GM23338 (cell line): ENCODE data around the gene RHEX. TPM values are rescaled to one million over a fixed set of nuclear protein-coding genes. Genes with fewer than 3 reads are reported as not detected.

Experiments used
- ATAC-seq: fragments of 200-7000 bp; cut with Tn5 transposase; 3 replicates; pipeline ENCODE4 v1.9.1; 2020
- DNase-seq: peaks from one replicate; pipeline ENCODE4 v3.0.0-alpha.2; 2015; ENCODE audit warnings: low spot score
- H2AFZ ChIP-seq: fragments of 200-600 bp; sonication (generic); 2 replicates; pipeline ENCODE4 v1.8.0; 2016; ENCODE audit warnings: antibody characterized with exemption, mild to moderate bottlenecking, moderate library complexity
- H3F3A ChIP-seq: fragments of 200-600 bp; sonication (generic); replicated peaks from 2 replicates; pipeline ENCODE4 v1.8.0; 2017; ENCODE audit warnings: antibody characterized with exemption, mixed run types, low read depth
- H3K27ac ChIP-seq: fragments of 200-600 bp; sonication (generic); 2 replicates; pipeline ENCODE4 v1.6.1; 2016; ENCODE audit warnings: low read depth
- H3K27me3 ChIP-seq: fragments of 200-600 bp; sonication (generic); 2 replicates; pipeline ENCODE4 v1.8.0; 2016; ENCODE audit warnings: mild to moderate bottlenecking, mixed run types, moderate library complexity; ENCODE audit not compliant: insufficient read depth
- H3K36me3 ChIP-seq: fragments of 200-600 bp; sonication (generic); 2 replicates; pipeline ENCODE4 v1.8.0; 2016; ENCODE audit warnings: mild to moderate bottlenecking; ENCODE audit not compliant: insufficient read depth
- H3K4me1 ChIP-seq: fragments of 200-600 bp; sonication (generic); 2 replicates; pipeline ENCODE4 v1.8.0; 2016; ENCODE audit warnings: mild to moderate bottlenecking, moderate library complexity; ENCODE audit not compliant: insufficient read depth
- H3K4me2 ChIP-seq: fragments of 200-600 bp; sonication (generic); 2 replicates; pipeline ENCODE4 v1.7.1; 2017; ENCODE audit warnings: mixed run types
- H3K4me3 ChIP-seq: fragments of 200-600 bp; sonication (generic); 2 replicates; pipeline ENCODE4 v1.6.1; 2016; ENCODE audit warnings: mixed run types
- H3K79me2 ChIP-seq: fragments of 200-600 bp; sonication (generic); replicated peaks from 2 replicates; pipeline ENCODE4 v1.8.0; 2017; ENCODE audit warnings: mild to moderate bottlenecking; ENCODE audit not compliant: insufficient read depth
- H3K9me2 ChIP-seq: fragments of 200-600 bp; sonication (generic); 2 replicates; pipeline ENCODE4 v1.8.0; 2017; ENCODE audit not compliant: insufficient read depth
- H4K20me1 ChIP-seq: fragments of 200-600 bp; sonication (generic); replicated peaks from 2 replicates; pipeline ENCODE4 v1.8.0; 2017; ENCODE audit warnings: mild to moderate bottlenecking; ENCODE audit not compliant: insufficient read depth
- H3K27ac Mint-ChIP-seq: 2 replicates; pipeline ENCODE4 v1.8.0; 2020; ENCODE audit warnings: inconsistent platforms, mild to moderate bottlenecking, moderate library complexity, mixed read lengths
- H3K27me3 Mint-ChIP-seq: 3 replicates; pipeline ENCODE4 v1.8.0; 2022; ENCODE audit warnings: low read depth, mild to moderate bottlenecking, moderate library complexity, mixed read lengths, inconsistent platforms; ENCODE audit not compliant: insufficient read depth, poor library complexity
- H3K36me3 Mint-ChIP-seq: 3 replicates; pipeline ENCODE4 v1.8.0; 2021; ENCODE audit warnings: low read depth, mild to moderate bottlenecking, inconsistent platforms, moderate library complexity, mixed read lengths
- H3K4me1 Mint-ChIP-seq: 3 replicates; pipeline ENCODE4 v1.8.0; 2020; ENCODE audit warnings: mild to moderate bottlenecking, inconsistent platforms, mixed read lengths
- H3K4me3 Mint-ChIP-seq: 3 replicates; pipeline ENCODE4 v1.8.0; 2021; ENCODE audit warnings: moderate library complexity, mild to moderate bottlenecking, inconsistent platforms, mixed read lengths
- H3K9me3 Mint-ChIP-seq: 3 replicates; pipeline ENCODE4 v1.8.0; 2020; ENCODE audit warnings: moderate library complexity, mild to moderate bottlenecking, inconsistent platforms, mixed read lengths
- CREB1 ChIP-seq: fragments of 250-450 bp; sonication (Bioruptor Pico); IDR thresholded peaks from 2 replicates; pipeline ENCODE4 v1.5.0; 2020; ENCODE audit warnings: low read depth, mild to moderate bottlenecking, moderate library complexity
- ETS1 ChIP-seq: IDR thresholded peaks from 2 replicates; pipeline ENCODE4 v1.6.1; 2016; ENCODE audit warnings: antibody characterized with exemption
- EZH2 ChIP-seq: fragments of 200-600 bp; sonication (generic); IDR thresholded peaks from one replicate; pipeline ENCODE4 v1.8.0; 2017; ENCODE audit warnings: antibody characterized with exemption, mild to moderate bottlenecking, low read depth; ENCODE audit not compliant: unreplicated experiment
- JUNB ChIP-seq: IDR thresholded peaks from one replicate; pipeline ENCODE4 v1.6.1; 2016; ENCODE audit warnings: antibody characterized with exemption; ENCODE audit not compliant: unreplicated experiment
- POLR2AphosphoS5 ChIP-seq: IDR thresholded peaks from 2 replicates; pipeline ENCODE4 v1.6.1; 2016; ENCODE audit warnings: antibody characterized with exemption, low read depth
- REST ChIP-seq: IDR thresholded peaks from one replicate; pipeline ENCODE4 v1.6.1; 2018; ENCODE audit warnings: antibody characterized with exemption; ENCODE audit not compliant: unreplicated experiment
- STAT1 ChIP-seq: IDR thresholded peaks from one replicate; pipeline ENCODE4 v1.6.1; 2016; ENCODE audit warnings: antibody characterized with exemption; ENCODE audit not compliant: unreplicated experiment
- ZNF114 ChIP-seq: fragments of 250-450 bp; sonication (Bioruptor Pico); IDR thresholded peaks from 2 replicates; pipeline ENCODE4 v1.5.0; 2020; ENCODE audit warnings: mild to moderate bottlenecking, moderate library complexity
- ZNF331 ChIP-seq: fragments of 250-450 bp; sonication (Bioruptor Pico); IDR thresholded peaks from 2 replicates; pipeline ENCODE4 v1.5.0; 2020; ENCODE audit warnings: low read depth, mild to moderate bottlenecking, moderate library complexity
- ZNF462 ChIP-seq: fragments of 250-450 bp; sonication (Bioruptor Pico); IDR thresholded peaks from 2 replicates; pipeline ENCODE4 v1.5.0; 2020; ENCODE audit warnings: mild to moderate bottlenecking, moderate library complexity
- polyA plus RNA-seq: library from polyadenylated mRNA; unstranded; fragments of >200 nt; fragmentation: Nextera tagmentation; extraction: Ambion mirVana; gene quantifications from 2 replicates; pipeline ENCODE4 v1.2.1, GENCODE V29; 2016
- total RNA-seq: library from RNA; depleted of rRNA; stranded (reverse); fragments of >200 nt; shearing (Covaris generic); gene quantifications from 2 replicates; pipeline ENCODE4 v1.2.3, GENCODE V29; 2014

The RHEX gene
- total and polyA plus RNA-seq, 2 experiments from 2014 or later, result not detected

GRCh38 chr1:206142011-206142410 lies 89.0 kb downstream of the RHEX start (continued):
- TF ChIP-seq REST (no peak), ETS1 (no peak), ZNF114 (CRISPR knock-in tag) (no peak), CREB1 (no peak), EZH2 (no peak), POLR2AphosphoS5 (no peak)

GRCh38 chr1:206142770-206143169 lies 89.8 kb downstream of the RHEX start:
- Histone ChIP-seq H2AFZ (no peak overlapping the region), H3K9me2 (peaks cover 14% of the 10 kb centered on the region; the same call in 1 of the 2 replicates), H3F3A (no peaks in the 10 kb centered on the region), H3K4me3 (no peak overlapping the region), H3K4me2 (no peak overlapping the region), H3K27me3 (no peaks in the 10 kb centered on the region), H3K79me2 (no peaks in the 10 kb centered on the region), H4K20me1 (no peaks in the 10 kb centered on the region), H3K4me1 (no peaks in the 10 kb centered on the region), H3K36me3 (no peaks in the 10 kb centered on the region), H3K27ac (no peak overlapping the region)
- Mint-ChIP-seq H3K36me3 (no peaks in the 10 kb centered on the region), H3K27ac (no peak overlapping the region), H3K4me3 (no peak overlapping the region), H3K9me3 (peaks cover 2% of the 10 kb centered on the region; the same call in 1 of the 3 replicates), H3K27me3 (no peaks in the 10 kb centered on the region), H3K4me1 (peaks cover 7% of the 10 kb centered on the region)
- ATAC-seq, result no peak
- no peak for DNase-seq
- no peak for TF ChIP-seq STAT1
- no peak for TF ChIP-seq JUNB
- TF ChIP-seq ZNF114 (CRISPR knock-in tag), result no peak
- no peak for TF ChIP-seq CREB1
- no peak for TF ChIP-seq ZNF331 (CRISPR knock-in tag)
- no peak for TF ChIP-seq ZNF462 (CRISPR knock-in tag)
- no peak for TF ChIP-seq POLR2AphosphoS5
- TF ChIP-seq ETS1, result no peak
- no peak for TF ChIP-seq EZH2
